ENCODE measurements around the gene PPP1R7. TPM values are rescaled to one million over a fixed set of nuclear protein-coding genes. Genes with fewer than 3 reads are reported as not detected.
"Not testable (repeated sequence)": the region's sequence is repeated elsewhere in the genome, so short reads cannot be mapped to it uniquely, and the experiment has no call there.

Gene PPP1R7
- total RNA-seq, 1 experiment from 2014 or later, result 87.6 TPM

DNA sequence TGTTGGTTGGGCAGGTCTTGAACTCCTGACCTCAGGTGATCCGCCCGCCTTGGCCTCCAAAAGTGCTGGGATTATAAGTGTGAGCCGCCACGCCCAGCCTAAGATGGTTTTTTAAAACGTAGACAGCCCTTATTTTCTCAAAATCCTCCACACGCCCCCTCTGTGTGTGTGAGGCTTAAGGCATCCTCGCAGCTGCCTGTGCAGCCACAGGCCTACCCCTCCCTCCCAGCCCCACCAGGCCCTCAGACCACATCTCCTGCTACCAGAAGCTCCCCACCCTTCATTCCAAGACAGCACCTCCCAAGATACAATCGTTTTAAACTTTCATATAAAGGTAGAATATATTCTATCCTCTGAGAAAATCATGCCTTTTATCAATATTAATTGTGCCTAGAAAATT, 43.0 kb downstream of the PPP1R7 start:
- no peak for DNase-seq (ENCODE audit: low read depth)

DNA sequence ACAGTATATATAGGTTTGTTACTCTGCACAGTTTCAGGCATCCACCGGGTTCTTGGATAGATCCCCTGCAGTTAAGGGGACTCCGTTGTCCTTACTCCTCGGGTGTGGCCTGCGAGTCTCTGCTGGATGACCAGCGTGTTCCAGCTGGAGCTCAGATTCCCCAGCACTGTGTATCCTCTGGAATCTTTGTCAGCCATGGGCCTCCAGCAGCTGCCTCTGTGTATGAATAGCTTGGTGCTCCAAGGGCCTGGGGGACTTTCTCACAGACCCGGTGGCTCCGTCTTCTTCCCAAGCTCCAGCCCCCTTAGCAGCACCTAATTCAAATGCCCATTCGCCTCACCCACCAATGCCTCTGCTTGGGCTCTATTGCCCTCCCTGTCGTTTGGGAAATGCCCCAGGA, 44.5 kb downstream of the PPP1R7 start:
- no peak for DNase-seq (ENCODE audit: low read depth)

DNA sequence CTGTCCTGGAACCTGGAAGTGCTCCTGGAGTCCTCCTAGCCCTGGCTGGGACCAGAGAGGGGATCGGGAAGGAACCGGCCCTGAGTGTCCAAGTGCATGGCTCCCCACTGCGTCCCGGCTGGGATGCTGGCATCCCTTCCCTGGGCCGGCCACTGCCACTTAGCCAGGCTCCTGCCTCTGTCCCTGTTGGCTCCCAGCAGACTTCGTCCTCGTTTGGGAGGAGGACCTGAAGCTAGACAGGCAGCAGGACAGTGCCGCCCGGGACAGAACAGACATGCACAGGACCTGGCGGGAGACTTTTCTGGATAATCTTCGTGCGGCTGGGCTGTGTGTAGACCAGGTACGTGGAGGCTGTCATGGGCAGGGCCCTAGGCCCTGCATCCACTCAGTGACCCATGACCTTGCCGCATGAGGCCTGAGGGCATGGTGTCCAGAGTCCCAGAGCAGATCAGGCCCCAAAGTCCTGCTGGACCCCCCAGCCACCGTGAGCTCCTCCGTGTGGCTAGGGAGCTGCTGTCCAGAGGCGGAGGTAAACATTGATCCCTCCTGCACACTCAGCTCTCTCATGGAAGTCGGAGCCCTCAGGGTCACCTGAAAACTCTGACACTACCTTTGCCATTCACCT, 45.4 kb downstream of the PPP1R7 start:
- no peak for DNase-seq (ENCODE audit: low read depth)

DNA sequence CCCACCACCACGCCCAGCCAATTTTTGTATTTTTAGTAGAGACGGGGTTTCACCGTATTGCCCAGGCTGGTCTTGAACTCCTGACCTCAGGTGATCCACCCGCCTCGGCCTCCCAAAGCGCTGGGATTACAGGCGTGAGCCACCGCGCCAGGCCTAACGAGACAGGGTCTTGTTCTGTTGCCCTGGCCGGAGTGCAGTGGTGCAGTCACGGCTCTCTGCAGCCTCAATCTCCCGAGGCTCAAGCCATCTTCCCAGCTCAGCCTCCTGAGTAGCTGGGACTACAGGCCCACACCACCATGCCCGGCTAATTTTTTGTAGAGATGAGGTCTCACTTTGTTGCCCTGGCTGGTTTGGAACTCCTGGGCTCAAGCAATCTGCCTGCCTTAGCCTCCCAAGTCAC, 47.0 kb downstream of the PPP1R7 start:
- not testable (repeated sequence) for DNase-seq (ENCODE audit: low read depth)

DNA sequence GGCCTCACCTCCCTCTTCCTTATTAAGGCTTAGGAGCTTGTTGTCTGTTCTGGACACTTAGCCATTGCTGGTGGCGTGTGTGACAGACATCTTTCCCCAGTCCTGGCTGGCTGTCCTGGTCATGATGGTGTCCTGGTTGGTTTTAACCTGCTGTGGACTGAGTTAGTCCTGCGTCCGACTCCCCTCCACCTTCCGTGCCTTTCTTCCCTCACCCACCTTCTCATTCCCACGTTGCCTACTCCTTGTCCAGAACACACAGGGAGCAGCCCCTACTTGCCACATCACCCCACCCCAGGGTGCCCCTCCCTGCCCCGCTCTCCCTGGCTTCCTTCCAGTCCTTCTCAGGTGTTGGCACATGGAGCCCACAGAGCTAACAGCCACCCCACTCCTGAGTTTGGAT, 47.7 kb downstream of the PPP1R7 start:
- no peak for DNase-seq (ENCODE audit: low read depth)

DNA sequence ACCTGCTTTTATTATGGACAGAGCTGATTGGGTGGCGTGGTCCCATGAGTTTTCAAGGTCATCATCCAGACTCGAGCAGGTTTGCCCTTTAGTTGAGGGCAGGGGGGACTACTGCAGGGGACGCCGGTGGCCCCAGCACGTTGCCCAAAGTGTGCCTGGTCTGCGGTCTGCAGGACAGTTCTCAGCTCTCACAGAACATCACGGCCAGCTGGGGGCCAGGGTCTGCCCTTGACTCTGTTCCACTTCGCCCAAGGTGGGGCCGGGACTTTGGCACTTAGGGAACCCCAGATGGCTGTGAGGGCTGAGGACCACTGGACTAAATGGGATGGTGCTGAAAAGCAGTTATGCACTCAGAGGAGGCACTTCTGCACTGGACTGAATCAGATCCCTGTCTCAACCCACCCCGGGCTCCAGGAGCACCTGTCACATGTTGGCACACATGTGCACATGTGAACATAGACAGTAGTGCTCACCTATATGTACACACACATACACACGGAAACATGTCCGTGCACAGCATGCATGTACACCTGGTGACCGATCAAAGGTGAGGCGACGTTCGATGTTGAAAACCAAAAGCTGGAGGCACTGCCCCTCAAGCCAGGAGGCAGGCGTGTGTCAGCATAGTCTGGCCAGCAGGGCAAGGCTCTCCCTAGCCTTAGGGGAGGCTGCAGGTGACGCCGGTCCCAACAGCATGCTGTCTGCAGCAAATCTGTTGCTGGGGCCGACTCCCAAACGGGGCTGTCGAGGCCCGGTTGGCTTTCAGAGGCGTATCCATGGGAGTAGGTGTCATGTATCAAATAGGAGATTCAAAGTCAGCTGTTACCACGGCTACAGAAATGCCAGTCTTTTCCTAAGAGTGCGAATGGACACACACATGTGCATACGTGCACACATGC, 48.4 kb downstream of the PPP1R7 start:
- no peak for DNase-seq (ENCODE audit: low read depth)

GRCh38 chr2:241199286-241199685, 49.0 kb downstream of the PPP1R7 start:
- DNase-seq (ENCODE audit: low read depth), result no peak

- no peak for DNase-seq (ENCODE audit: low read depth)
These were observed 49.9 kb downstream of the PPP1R7 start for GRCh38 chr2:241199897-241200821.

GRCh38 chr2:241200822-241201395, 50.6 kb downstream of the PPP1R7 start:
- DNase-seq (ENCODE audit: low read depth), result no peak

DNA sequence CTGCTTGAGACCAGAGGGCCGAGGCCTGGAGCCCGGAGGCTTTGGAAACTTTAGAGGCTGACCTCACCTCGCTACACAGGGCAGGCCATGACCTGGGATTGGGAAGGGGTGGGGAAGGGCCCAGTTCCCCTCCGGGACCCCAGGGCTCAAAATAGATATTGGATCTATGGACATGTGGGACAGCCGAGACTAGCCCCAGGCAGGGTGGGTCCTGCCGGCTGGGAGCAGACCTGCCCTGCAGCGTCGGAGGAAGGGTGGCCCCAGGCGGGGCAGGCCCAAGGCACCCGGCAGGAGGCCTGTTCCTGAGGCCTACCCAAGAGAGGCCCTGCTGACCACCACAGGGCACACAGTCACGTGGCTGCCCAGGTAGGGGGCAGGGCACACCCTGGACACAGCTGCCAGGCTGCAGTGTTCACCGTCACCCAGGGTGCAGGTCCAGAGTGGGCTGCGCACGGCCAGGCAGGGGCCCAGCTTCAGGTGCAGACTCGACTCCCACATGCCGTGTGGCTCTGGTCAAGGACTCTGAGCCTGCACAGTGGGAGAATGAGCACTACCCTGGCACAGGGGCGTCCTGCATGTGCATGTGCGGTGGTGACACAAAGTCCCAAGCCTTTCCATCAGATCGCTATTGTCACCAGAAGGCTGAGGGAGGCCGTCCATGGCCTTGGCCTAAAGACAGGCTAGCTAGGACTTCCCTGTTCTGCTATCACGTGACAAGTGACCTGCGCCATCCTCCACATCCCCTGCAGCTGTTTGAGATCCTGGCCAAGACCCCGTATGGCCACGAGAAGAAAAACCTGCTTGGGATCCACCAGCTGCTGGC, 51.4 kb downstream of the PPP1R7 start:
- no peak for DNase-seq (ENCODE audit: low read depth)

- DNase-seq (ENCODE audit: low read depth), result no peak
These were observed 52.0 kb downstream of the PPP1R7 start for GRCh38 chr2:241202268-241202585.

DNA sequence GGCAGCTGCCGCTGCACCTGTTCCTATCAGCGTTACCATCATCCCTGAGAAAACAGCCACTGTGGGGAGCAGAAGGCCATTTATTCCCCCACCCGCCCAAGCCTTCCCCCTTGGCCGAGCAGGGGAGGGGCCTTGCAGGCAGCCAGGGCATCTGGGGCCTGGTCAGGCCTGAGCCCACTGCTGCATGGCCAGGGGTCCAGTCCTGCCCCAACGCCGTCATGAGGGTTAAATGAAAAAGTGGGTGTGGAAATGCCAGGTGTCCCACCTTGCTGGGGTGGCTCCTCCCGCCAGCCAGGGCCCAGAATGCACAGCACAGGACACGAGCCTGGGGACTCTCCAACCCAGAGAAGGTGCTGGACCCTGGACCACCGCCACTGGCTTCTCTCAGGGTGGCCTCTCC, 52.4 kb downstream of the PPP1R7 start:
- no peak for DNase-seq (ENCODE audit: low read depth)

GRCh38 chr2:241203218-241204009, 53.1 kb downstream of the PPP1R7 start:
- DNase-seq (ENCODE audit: low read depth), result no peak

DNA sequence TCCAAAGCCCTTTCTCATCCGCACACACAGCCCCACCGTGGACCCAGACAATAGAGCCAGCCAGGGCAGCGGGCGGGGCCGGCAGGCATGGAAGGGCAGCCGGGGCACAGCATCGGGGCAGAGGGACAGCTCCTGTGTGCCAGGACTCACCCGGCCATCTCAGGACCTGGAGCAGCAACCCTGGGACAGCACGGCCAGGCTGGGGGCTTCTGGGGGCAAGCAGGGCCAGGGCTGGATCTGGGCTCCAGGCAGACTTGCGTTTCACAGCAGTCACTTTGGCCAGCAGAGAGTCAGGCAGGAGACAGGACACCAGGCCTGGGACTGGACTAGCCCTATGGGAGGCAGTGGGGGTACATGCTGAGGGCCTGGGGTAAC, 53.7 kb downstream of the PPP1R7 start:
- DNase-seq (ENCODE audit: low read depth), result no peak

- DNase-seq (ENCODE audit: low read depth), result no peak
These were observed 54.2 kb downstream of the PPP1R7 start for GRCh38 chr2:241204490-241204889.

DNA sequence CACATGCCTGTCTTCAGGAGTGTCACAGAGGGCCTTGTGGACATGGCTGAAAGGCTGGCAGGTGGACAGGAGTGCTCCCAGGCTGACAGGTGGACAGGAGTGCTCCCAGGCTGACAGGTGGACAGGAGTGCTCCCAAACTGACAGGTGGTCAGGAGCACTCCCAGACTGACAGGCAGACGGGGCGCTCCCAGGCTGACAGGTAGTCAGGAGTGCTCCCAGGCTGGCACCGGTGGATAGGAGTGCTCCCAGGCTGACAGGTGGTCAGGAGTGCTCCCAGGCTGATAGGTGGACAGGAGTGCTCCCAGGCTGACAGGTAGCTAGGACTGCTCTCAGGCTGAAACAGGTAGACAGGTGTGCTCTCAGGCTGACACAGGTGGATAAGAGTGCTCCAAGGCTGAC, 54.8 kb downstream of the PPP1R7 start:
- no peak for DNase-seq (ENCODE audit: low read depth)

- DNase-seq (ENCODE audit: low read depth), result no peak
These were observed 56.9 kb downstream of the PPP1R7 start for GRCh38 chr2:241207151-241207550.

GRCh38 chr2:241207641-241208040, 57.4 kb downstream of the PPP1R7 start:
- DNase-seq (ENCODE audit: low read depth), result no peak

DNA sequence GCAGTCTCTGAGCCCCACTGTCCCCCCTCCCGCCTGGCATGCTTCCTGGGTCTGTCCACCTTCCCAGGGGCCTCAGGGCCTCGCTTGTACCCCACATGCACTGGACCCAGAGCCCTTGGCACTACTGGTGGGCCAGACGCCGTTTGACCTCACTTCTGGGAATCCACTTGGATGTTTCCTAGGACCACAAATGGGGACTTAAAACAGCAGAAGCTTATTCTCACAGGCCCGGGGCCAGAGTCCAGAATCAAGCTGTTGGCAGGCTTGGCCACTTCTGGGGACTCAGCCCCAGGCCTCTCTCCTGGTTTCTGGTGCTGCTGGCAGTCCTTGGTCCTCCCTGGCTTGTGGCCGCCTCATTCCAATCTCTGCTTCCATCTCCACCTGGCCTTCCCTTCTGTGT, 57.8 kb downstream of the PPP1R7 start:
- DNase-seq (ENCODE audit: low read depth), result no peak

GRCh38 chr2:241209271-241209670, 59.0 kb downstream of the PPP1R7 start:
- no peak for DNase-seq (ENCODE audit: low read depth)

Data from HT1080 (cell line).